Cardiac septum (tissue), 1 donor: Measurements from ENCODE around the gene PDE4DIP. TPM values are rescaled to one million over a fixed set of nuclear protein-coding genes. Genes with fewer than 3 reads are reported as not detected.
"Not testable (repeated sequence)": the region's sequence is repeated elsewhere in the genome, so short reads cannot be mapped to it uniquely, and the experiment has no call there.

Experiments used
- DNase-seq: peaks from one replicate; pipeline ENCODE4 v3.0.0-alpha.2; 2020; ENCODE audit warnings: low spot score
- intact Hi-C: fragments of 100-400 bp; cut with DNase I; formaldehyde crosslinking; loops from one replicate; pipeline ENCODE4 v1.14.0; 2022
- total RNA-seq: library from RNA; stranded (reverse); fragmentation: NEBNext Ultra II Directional; extraction: Animal tissue kit (Norgen Biotek cat#: 25700); gene quantifications from one replicate; pipeline ENCODE4 v1.2.1, GENCODE V29; 2021
- donor health status: DM: no; HTN: no; CAD: no.

The PDE4DIP gene
- total RNA-seq, 1 donor from 2014 or later = 3,632 TPM

GRCh38 chr1:148960212-148961000, 116.2 kb downstream of the PDE4DIP start:
- DNase-seq, intact Hi-C loops: not testable (repeated sequence)

DNA sequence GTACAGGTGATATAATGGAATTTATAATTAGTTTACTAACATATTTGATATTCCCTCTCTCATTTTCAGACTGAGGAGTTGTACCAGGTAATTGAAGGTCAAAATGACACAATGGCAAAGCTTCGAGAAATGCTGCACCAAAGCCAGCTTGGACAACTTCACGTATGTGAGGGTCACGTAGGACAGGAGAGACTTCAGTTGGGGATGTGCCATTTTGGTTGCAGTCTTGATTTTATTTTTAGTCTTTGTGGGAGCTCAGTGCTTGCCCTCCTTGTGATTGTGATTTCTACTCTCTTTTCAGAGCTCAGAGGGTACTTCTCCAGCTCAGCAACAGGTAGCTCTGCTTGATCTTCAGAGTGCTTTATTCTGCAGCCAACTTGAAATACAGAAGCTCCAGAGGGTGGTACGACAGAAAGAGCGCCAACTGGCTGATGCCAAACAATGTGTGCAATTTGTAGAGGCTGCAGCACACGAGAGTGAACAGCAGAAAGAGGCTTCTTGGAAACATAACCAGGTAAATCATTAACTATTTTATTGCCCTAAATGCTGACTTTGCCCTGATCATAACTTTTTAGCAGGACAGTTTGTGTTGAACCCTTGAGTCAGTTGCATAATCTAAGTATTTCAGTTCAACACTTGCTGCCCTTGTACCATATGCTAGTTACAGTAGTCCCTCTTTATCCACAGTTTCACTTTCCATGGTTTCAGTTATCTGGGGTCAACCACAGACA, 118.1 kb downstream of the PDE4DIP start:
- intact Hi-C loops, DNase-seq: not testable (repeated sequence)

DNA sequence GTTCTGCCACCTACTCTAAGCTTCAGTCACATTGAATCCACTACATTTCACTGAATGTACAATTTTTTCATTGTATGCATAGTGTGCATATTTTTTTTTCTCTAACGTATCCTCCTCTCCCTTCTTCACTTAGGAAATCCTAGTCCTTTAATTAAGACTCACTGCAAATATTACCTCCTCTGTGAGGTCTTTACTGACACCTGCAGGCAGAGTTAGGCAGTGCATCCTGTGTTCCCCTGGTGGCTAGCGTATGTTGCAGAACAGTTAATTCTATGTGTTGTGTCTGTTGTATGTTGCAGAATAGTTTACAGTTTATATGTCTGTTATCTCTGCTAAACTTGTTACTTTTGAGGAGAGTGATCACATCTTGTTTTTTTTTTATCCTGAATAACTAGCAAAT, 121.9 kb downstream of the PDE4DIP start:
- DNase-seq, intact Hi-C loops: not testable (repeated sequence)

GRCh38 chr1:148967580-148967979, 123.4 kb downstream of the PDE4DIP start:
- intact Hi-C loops, DNase-seq: not testable (repeated sequence)

DNA sequence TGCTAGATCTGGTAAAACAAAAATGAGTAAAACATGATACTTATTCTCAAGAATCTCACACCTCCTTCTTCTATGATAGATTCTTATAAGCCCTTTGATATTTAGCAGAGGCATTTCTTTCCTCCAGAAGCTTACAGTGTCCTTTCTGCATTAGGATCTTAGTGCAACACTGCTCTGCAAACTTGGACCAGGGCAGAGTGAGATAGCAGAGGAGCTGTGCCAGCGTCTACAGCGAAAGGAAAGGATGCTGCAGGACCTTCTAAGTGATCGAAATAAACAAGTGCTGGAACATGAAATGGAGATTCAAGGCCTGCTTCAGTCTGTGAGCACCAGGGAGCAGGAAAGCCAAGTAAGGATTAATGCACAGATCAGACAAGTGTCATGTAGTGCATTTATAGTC, 124.5 kb downstream of the PDE4DIP start:
- DNase-seq, intact Hi-C loops: not testable (repeated sequence)

DNA sequence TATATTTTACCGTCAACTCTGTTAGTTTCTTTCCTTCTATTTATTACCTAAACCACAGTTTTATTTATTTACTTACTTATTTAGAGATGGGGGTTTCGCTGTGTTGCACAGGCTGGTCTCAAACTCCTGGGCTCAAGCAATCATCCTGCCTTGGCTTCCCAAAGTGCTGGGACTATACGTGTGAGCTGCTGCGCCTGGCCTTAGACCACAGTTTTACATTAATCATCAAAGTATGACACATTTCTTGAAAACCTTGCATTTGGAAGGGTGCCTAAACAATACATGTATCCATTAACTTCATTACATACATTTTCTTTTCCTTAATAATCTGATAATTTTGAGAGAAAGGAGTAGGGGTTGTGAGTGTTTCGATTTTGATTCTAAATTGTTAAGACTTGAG, 124.9 kb downstream of the PDE4DIP start:
- intact Hi-C loops, DNase-seq: not testable (repeated sequence)

DNA sequence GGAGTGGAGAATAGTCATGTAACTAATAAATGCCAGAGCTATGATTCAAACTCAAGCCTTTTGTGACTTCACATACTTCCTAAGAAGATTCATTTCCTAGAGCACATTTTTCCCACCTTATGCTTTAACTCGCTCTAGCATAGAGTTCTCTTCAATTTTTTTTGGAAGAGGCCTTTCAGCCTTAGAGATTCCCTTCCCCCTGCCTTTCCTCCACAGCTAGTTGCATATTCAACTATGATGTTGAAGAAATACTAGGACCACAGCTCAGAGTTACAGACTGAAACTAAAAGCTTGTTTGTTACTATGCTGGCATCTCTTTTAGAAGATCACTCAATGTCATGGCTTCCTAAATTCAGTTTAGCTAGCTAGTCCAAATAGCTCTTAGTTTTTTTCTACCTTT, 131.2 kb downstream of the PDE4DIP start:
- intact Hi-C loops, DNase-seq: not testable (repeated sequence)

DNA sequence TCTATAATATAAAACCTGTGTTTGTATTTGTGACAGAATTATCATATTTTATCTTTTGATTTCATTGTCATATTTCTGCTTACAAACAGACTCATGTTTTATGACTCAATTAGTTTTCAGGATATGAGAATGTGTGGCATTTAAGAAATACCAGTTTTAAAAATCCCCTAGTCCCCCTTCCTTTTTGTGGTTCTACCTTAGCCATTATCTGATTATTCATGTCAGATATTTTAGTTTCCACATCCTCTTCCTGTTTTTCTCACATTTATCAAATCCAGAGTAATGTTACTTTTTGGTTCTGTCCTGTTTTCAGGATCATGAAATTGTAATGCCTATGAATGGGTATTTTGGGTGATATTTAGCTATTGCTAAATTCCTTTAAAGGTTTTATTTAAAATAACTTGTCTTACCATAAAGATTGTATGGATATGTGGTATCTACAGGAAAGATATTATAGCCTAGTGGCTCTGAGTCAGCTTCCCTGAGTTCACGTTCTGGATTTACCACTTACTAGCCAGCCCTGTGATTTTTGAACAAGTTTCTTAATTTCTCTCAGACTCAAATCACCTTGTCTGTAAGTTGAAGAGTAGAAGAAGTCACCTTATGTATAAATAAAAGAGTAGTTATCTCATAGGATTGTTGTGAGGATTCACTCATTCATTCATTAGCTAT, 131.8 kb downstream of the PDE4DIP start:
- DNase-seq, intact Hi-C loops: not testable (repeated sequence)

DNA sequence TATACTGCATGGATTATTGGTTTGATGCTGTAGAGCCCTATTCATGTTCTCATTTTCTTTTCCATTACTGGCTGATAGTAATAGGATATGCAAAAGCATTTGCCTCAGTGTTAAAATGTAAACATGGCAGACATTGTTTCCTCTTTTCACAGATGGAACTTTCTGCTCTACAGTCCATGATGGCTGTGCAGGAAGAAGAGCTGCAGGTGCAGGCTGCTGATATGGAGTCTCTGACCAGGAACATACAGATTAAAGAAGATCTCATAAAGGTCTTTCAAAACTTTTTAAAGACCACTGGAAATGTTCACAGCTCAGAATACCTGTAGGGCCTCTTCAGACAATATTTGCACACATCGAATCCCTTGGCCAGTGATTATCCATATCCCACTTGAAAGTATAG, 133.6 kb downstream of the PDE4DIP start:
- DNase-seq, intact Hi-C loops: not testable (repeated sequence)

DNA sequence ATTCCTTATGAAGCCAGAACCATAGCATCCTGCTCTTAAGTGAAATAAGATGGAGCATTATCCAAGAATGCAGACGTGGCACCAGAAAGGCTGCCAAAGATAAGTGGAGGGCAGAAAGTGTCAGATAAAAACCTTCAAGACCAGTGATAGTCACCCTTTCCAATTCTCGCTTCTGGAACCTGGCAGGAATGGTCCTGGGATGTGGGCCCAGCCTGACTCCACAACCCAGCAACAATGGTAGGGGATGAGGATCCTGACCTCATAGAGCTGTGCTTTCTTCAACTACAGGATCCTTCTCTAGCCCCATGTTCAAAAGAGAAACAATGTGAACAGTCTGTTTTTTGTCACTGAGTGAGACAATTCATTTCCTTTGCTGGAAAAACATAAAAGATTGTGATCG, 145.2 kb downstream of the PDE4DIP start:
- DNase-seq, intact Hi-C loops: not testable (repeated sequence)

- intact Hi-C loops = not testable (repeated sequence)
These were observed 146.1 kb downstream of the PDE4DIP start for GRCh38 chr1:148990233-148990788.

DNA sequence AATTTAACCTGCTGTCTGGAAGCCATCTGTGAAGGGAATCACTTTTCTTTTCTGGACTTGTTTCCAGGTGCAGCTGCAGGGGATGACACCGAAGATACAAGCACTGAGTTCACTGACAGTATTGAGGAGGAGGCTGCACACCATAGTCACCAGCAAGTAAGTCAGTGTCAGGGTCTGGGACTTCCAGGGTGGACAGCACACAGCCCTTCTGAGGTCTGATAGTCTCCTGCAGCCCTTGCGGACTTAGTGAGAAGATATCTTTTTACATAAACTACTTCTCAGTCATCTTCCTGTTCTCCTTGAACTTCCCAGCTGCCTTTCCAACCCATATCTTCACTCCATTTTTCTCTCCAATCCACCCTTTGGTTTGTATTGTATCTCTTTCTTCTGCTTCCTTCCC, 147.6 kb downstream of the PDE4DIP start:
- intact Hi-C loops = not testable (repeated sequence)

More at GRCh38 chr1:148990233-148990788, 146.1 kb downstream of the PDE4DIP start:
- not testable (repeated sequence) for DNase-seq

GRCh38 chr1:148992364-148992763, 148.1 kb downstream of the PDE4DIP start:
- intact Hi-C loops = not testable (repeated sequence)

More for the DNA sequence above, 147.6 kb downstream of the PDE4DIP start:
- not testable (repeated sequence) for DNase-seq

GRCh38 chr1:148996449-148997224, 152.4 kb downstream of the PDE4DIP start:
- intact Hi-C loops, DNase-seq: not testable (repeated sequence)

More at GRCh38 chr1:148992364-148992763, 148.1 kb downstream of the PDE4DIP start:
- not testable (repeated sequence) for DNase-seq

- intact Hi-C loops, DNase-seq: not testable (repeated sequence)
These were observed 153.2 kb downstream of the PDE4DIP start for GRCh38 chr1:148997405-148997804.

- intact Hi-C loops, DNase-seq: not testable (repeated sequence)
These were observed 158.4 kb downstream of the PDE4DIP start for GRCh38 chr1:149002664-149003063.

GRCh38 chr1:149008326-149008725, 164.1 kb downstream of the PDE4DIP start:
- intact Hi-C loops, DNase-seq: not testable (repeated sequence)

GRCh38 chr1:149008769-149009168, 164.5 kb downstream of the PDE4DIP start:
- intact Hi-C loops, DNase-seq: not testable (repeated sequence)

- intact Hi-C loops, DNase-seq: not testable (repeated sequence)
These were observed 165.5 kb downstream of the PDE4DIP start for GRCh38 chr1:149009761-149010160.
